ENCODE measurements around the gene SLC27A5.

Gene SLC27A5

DNA sequence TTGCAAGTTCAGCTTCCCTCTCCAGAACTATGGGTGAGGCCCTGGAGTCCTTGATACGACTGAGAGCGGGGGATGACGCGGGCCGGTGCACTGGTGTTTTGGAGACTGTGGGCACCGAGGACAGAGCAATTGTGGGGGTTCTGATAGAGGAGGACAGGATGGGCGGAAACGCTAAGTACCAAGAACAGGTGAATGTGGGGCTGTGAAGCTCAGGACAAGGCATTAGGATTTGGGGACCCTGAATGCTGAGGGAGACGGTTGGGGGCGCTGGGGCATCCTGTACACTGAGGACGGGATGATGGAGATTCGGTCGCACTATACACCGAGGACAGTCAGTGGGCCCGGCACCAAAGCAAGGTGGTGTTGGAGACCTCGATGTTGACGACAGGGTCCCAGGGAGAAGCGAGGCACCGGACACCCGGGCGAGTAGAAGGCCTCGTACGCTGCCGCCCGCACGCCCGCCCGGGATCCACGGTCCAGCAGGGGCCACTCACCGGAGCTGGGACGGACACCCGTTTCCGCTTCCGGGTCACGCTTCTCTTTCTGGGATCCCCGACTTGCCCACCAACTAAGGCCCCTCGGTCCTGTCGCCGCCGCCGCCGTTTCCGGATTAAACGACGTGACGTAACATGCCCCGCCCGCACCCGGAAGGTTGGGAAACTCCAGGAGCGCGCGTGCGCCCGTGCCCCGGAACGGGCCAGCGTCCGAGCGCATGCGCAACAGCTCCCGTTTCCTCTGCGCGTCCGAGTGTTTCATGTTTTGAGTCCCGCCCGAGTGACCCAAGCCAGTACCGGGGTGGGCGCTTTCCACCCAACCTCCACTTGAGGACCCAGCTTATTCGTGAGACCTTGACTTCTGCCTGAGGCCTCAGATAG, 42.9 kb upstream of the SLC27A5 start, which contains the start of gene CHMP2A:
Gene CHMP2A (minus strand): TSS at position 612 of the 875 bp plus-strand sequence. CDS start 893 bp downstream, outside the sequence.
- peak; percentile 54 for TF ChIP-seq POLR2A (IDR thresholded peaks at IDR 0.05; ENCODE audit: low read depth, low read length)
- DNase-seq (ENCODE audit: insufficient read length, low spot score) (peak; percentile 90), FAIRE-seq (no peak)

DNA sequence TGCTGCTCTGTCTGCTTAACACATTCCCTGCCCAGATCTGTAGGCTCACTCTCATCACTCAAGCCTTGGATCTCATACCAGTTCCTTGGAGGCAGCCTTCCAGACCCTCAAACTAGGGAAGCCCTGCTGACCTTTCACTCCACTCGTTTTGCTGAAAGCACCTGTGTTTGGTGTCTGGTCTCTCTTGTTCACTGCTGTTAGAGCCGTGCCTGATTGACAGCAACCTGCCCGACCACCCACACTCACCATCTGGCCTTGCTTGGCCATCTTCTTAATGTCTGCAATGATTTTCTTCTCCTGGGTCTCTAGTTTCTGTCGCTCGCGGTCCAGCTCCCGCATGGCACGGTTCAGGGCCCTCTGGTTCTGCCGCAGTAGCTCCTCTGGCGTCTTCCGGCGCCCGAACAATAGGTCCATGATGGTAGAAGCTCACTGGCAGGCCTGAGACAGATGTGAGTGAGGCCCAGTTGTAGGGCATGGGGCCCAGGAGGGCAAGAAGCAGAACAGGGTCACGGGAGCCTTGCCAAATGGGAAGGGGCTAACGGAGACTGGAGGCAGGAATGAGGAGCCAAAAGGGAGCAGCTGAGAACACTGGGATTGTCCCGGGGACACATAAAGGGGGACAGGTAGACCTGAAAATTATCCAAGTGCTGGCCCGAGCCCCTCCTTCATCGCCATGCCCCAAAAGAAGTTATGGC, 42.2 kb upstream of the SLC27A5 start:
- no peak for DNase-seq (ENCODE audit: insufficient read length, low spot score)
- FAIRE-seq = no peak
- TF ChIP-seq POLR2A (IDR thresholded peaks at IDR 0.05; ENCODE audit: low read depth, low read length) = 0 out of 2 replicates have a peak, but pooled peaks have one; percentile 5

DNA sequence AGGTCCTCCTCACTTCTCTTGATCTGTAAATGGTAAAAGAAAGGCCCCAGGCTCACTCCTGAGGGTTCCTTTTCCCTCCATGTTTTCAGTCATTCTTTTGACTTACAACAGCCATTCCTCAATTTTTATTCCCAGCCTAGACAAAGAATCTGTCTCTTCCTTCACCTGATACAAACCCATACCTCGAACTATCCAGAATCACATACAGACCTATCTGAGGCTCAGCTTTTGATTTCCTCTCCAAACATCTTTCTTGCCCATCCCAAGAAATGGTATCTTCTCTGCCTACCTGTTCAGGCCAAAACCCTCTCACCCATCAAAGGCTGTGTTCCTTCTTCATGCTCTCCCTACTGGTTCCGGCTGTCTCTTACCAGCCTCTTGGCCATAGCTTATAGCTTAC, 40.9 kb upstream of the SLC27A5 start:
- FAIRE-seq (no peak), DNase-seq (ENCODE audit: insufficient read length, low spot score) (no peak)
- no peak for TF ChIP-seq POLR2A (IDR thresholded peaks at IDR 0.05; ENCODE audit: low read depth, low read length)

DNA sequence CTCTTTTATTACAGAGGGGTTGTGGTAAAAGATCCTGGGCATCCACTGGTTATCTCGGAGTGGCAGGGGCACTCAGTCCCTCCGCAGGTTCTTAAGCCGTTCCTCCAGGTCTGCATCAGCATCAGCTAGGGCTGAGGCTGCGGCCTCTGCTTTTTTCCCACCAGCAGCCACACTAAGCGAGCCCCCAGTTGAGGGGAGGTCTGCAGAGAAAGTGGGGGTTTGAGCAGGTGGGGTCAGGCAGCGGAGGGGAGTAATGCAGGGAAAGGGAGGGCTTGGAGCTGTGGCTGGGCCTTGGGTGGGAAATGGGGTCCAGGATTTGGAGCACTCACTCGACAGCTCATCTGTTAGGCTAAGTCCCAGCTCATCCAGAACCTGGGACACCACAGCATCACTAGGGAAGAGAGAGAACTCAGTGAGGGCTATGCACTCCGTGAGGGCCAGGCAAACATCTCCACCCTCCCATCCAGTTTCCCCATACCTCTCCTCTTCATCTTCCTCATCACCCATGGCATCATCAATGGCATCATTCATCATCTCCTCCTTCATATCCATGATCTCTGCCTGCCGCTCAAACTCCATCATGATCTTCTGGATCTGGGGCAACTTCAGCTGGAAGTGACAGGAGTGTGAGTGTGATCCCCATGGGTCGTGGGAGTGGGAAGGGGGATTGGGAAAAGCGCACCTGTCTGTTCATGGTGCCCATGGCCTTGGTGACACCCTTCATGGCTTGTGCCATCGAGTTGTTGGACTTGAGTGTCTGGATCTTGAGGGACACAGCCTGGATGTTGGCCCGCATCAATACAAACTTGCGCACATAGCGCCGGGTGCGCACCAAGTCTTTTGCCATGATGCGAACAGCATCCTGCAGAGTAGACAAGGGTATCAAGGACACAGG, 40.0 kb upstream of the SLC27A5 start:
- TF ChIP-seq POLR2A (IDR thresholded peaks at IDR 0.05; ENCODE audit: low read depth, low read length) = no peak
- DNase-seq (ENCODE audit: insufficient read length, low spot score) (no peak), FAIRE-seq (no peak)

DNA sequence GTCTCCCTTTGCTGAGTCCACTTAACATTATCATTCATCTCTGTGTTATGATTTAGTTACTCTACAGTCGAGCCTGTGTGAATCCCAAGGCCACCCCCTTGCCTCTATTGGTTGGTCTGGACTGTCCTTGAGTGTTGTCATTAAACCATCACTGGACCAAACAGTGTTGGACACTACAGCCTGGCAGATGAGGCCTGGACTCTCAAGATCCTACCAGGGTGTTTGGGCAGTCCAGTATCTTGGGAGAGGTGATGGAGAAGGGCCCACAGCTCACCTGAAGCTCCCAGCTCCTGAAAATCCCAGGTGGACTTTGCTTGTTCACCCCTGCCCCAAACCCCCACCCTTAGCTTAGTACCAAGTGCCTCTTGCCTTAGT, 39.3 kb upstream of the SLC27A5 start:
- DNase-seq (ENCODE audit: insufficient read length, low spot score) (no peak), FAIRE-seq (no peak)
- no peak for TF ChIP-seq POLR2A (IDR thresholded peaks at IDR 0.05; ENCODE audit: low read depth, low read length)

DNA sequence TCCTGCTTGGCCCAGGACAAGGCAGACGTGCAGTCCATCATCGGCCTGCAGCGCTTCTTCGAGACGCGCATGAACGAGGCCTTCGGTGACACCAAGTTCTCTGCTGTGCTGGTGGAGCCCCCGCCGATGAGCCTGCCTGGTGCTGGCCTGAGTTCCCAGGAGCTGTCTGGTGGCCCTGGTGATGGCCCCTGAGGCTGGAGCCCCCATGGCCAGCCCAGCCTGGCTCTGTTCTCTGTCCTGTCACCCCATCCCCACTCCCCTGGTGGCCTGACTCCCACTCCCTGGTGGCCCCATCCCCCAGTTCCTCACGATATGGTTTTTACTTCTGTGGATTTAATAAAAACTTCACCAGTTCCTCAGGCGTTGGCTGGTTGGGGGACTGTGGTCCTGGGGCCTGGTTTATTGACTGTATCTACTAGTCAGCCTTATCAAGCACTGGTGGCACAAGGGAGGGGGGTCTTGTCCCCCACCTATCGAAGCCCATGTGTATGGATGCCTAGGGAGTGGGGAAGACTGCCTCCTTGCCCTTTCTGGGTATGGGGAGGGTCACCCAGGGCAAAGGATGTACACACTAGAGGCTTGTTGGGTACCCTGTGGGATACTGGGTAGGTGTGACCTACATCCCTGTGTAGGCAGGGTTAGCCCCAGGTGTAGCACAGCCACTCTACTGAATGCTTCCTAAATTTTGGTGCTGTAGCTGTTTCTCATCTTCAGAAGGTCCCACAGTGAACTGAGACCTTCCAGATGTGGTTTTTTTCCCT, 38.8 kb upstream of the SLC27A5 start:
- FAIRE-seq = no peak
- no peak for TF ChIP-seq POLR2A (IDR thresholded peaks at IDR 0.05; ENCODE audit: low read depth, low read length)
- DNase-seq (ENCODE audit: insufficient read length, low spot score) = no peak

DNA sequence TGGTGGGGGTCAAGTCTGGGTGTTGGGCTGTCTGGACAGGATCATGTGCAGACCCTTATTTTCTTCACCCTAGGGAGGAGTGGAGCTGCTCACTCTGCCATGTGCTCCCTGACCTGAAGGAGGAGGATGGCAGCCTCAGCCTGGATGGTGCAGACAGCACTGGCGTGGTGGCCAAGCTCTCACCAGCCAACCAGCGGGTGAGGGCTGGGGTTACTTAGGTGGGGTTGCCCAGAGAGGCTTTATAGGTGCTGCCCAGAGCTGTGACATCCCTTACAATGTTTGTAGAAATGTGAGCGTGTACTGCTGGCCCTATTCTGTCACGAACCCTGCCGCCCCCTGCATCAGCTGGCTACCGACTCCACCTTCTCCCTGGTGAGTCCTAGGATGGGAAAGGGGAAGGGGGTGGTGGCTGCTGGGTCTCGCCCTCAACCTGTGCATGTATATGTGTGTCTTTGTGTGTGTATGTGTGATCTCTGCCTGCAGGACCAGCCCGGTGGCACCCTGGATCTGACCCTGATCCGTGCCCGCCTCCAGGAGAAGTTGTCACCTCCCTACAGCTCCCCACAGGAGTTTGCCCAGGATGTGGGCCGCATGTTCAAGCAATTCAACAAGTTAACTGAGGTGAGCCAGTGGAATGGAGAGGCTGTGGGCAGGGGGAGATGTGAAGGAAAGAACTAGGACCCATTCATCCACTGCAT, 38.0 kb upstream of the SLC27A5 start:
- no peak for TF ChIP-seq POLR2A (IDR thresholded peaks at IDR 0.05; ENCODE audit: low read depth, low read length)
- no peak for DNase-seq (ENCODE audit: insufficient read length, low spot score)
- FAIRE-seq = no peak

DNA sequence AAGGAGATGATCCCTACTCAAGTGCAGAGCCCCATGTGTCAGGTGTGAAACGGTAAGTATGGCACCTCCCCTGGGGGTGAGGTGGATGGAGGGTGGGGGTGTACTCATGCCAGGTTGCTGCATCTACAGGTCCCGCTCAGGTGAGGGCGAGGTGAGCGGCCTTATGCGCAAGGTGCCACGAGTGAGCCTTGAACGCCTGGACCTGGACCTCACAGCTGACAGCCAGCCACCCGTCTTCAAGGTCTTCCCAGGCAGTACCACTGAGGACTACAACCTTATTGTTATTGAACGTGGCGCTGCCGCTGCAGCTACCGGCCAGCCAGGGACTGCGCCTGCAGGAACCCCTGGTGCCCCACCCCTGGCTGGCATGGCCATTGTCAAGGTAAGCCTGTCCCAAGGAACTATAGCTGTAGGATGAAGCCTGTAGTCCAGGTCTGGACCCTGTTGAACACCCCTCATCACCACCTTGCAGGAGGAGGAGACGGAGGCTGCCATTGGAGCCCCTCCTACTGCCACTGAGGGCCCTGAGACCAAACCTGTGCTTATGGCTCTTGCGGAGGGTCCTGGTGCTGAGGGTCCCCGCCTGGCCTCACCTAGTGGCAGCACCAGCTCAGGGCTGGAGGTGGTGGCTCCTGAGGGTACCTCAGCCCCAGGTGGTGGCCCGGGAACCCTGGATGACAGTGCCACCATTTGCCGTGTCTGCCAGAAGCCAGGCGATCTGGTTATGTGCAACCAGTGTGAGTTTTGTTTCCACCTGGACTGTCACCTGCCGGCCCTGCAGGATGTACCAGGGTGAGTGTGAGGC, 37.3 kb upstream of the SLC27A5 start:
- FAIRE-seq = no peak
- no peak for TF ChIP-seq POLR2A (IDR thresholded peaks at IDR 0.05; ENCODE audit: low read depth, low read length)
- no peak for DNase-seq (ENCODE audit: insufficient read length, low spot score)

DNA sequence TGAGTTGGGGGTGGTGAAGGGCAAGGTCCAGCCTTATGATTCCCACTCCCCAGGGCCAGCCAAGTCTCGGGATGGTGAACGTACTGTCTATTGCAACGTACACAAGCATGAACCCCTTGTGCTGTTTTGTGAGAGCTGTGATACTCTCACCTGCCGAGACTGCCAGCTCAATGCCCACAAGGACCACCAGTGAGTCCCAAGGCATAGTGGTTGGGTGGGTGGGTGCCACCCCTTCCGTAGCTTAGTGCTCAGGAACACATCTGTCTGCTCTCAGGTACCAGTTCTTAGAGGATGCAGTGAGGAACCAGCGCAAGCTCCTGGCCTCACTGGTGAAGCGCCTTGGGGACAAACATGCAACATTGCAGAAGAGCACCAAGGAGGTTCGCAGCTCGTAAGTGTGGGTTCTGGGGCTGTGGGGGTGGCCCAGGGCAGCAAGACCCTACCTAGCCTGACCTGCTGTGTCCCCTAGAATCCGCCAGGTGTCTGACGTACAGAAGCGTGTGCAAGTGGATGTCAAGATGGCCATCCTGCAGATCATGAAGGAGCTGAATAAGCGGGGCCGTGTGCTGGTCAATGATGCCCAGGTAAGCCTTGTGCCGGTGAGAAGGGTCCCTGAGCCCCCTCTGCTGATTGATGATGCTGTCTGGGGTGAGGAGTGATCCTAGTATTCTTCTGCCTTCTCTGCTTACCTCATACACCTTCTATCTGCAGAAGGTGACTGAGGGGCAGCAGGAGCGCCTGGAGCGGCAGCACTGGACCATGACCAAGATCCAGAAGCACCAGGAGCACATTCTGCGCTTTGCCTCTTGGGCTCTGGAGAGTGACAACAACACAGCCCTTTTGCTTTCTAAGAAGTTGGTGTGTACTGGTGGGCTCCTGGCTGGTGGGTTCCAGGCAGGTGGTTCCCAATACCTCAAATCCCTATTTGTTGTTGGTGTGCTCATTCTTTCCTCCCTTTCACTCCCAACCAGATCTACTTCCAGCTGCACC, 35.8 kb upstream of the SLC27A5 start:
- FAIRE-seq (no peak), DNase-seq (ENCODE audit: insufficient read length, low spot score) (no peak)
- TF ChIP-seq POLR2A (IDR thresholded peaks at IDR 0.05; ENCODE audit: low read depth, low read length) = no peak

DNA sequence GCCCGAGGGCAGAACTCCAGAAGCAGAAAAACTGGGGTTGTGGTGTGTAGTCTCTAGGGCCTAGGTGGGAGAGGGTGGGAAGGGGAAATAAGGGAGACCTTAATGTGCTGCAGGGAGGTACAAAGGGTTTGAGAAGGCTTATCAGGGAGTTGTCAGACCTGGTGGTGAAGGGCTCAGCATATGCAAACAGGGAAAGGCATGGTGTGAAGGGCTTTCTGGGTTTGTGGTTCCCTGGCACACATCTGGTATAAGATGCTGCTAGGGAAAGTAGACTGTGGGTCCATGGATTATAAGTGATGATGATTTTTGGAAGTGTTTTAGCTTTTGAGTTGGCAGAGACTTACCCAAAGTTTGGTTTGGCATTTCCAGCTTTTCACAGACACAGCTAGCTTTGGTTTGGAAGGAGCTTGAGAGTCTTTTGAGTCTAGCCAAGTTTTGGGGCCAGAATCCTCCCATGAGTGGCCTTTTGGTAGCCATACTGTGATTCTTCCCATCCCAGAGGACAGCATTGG, 34.3 kb upstream of the SLC27A5 start:
- FAIRE-seq = no peak
- DNase-seq (ENCODE audit: insufficient read length, low spot score) = no peak
- no peak for TF ChIP-seq POLR2A (IDR thresholded peaks at IDR 0.05; ENCODE audit: low read depth, low read length)

Measured in H54 (cell line).